Activated CD4-positive, CD25-positive, alpha-beta regulatory T cell treated with anti-CD3 and anti-CD28 coated beads, Interleukin-2, amount 50 U/mL, for 16 hours (primary cell): ENCODE measurements around the gene CCDC8.
"Not testable (repeated sequence)": the region's sequence is repeated elsewhere in the genome, so short reads cannot be mapped to it uniquely, and the experiment has no call there.

Source experiments
- DNase-seq: peaks from one replicate; pipeline ENCODE4 v3.0.0-alpha.2; 2020; ENCODE audit warnings: low read depth, low spot score

The CCDC8 gene

DNA sequence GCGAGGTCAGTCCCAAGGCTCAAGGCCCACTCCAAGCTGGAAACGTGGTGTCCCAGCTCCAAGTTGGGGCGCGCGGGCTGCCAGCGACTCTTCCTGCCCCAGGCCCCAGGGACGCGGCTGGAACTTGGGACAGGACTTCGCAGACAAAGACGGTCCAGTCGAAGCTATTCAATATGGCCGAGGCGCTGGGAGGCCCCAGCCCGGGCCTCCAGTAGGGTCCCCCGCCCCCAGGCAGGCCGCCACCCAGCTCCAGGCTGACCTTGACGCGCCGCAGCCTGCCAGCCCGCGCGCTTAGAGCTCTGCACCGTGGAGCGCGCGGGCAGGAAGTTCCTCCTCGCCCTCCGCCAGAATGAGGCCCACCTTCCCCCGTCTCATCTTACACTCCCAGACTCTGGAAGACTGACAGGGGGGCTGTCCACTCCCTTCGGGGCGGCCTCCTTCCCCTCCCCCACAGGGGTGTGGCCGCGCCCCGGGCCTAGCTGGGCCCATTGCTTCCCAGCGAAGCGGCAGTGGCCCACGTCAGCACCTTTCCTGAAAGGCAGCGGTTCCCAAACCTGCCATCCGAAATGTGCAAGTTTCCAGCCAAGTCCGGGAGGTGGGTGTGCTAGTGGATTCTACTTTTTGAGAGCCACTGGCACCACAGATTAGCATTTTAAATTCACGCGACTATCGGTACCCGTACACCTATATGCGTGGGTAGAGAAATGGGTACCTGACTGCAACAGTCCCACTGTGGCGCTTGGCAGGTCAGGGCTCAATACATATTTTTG lies at the start of gene CCDC8:
Gene CCDC8, minus strand, starts transcription at position 303 of the 770 bp plus-strand sequence. CDS start 754 bp downstream, outside the sequence.
- no peak for DNase-seq

- DNase-seq: no peak
Measured at GRCh38 chr19:46461537-46461936, 48.2 kb upstream of the CCDC8 start.

GRCh38 chr19:46460981-46461380 lies 47.6 kb upstream of the CCDC8 start:
- DNase-seq: no peak

DNA sequence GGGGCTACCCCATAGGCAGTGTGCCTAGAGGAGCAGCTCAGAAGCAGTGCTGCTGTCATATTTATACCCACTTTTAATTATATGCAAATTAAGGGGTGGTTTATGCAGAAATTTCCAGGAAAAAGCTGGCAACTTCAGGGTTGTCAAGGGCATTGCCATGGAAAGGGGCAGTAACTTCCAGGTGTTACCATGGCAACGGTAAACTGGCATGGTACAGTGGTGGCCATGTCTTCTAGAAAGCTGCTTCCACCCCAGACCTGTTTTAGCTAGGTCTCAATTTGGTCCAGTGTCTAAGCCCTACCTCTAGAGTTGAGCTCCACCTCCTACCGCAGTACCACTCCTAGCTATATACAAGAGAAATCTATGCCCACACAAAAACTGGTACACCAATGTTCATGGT lies 46.7 kb upstream of the CCDC8 start:
- no peak for DNase-seq

- DNase-seq: no peak
Measured at GRCh38 chr19:46456930-46457329, 43.6 kb upstream of the CCDC8 start.

DNA sequence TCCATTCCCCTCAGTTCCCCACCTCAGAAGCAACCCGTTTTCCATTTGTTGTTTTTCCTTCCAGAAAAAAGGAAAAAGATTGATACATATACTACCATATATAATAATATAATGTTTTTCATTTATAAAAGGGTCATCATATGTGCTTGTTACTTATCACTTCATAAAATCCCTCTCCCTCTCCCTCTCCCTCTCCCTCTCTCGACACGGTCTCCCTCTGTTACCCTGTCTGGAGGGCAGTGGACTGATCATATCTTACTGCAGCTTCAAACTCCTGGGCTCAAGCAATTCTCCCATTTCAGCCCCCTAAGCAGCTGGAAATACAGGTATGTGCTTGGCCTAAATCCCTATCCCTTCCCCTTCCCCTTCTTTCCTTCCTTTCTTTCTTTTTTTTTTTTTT lies 40.9 kb upstream of the CCDC8 start:
- DNase-seq: no peak

- no peak for DNase-seq
Measured at GRCh38 chr19:46453661-46454060, 40.3 kb upstream of the CCDC8 start.

GRCh38 chr19:46452186-46452585 lies 38.8 kb upstream of the CCDC8 start:
- no peak for DNase-seq

DNA sequence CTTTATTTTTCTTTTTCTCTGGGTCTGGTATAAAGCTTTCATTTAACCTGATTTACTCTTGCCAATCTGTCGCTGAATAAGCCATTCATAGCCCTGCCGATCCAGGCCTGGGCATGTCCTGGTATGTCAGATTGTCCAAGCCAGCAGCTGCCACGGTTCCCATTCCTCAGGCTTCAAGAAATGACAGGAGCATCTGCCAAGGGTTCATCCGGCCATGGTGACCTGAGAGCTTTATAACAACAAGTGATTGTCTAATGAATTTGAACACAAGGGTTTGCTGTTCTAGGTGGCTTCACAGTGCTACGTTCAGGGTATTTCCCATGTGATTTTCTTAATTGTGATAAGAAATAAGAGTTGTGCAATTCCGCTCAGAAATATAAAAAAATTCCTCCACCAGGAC lies 38.0 kb upstream of the CCDC8 start:
- DNase-seq: no peak

DNA sequence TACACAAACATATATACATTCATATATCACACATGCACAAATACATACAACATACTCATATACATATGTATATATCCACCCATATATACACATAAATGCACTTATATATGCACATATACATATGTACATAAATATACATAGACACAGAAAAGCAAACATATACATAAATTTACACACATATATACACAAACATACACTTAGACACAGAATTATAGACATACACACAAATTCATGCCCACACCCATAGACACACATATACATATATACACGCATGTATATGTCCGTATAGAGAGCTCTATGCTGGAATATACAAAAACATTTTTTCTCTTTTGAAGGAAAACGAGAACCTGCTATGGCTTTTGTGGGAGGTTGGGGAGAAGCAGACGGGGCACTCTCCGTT lies 37.4 kb upstream of the CCDC8 start:
- no peak for DNase-seq

GRCh38 chr19:46449228-46449627 lies 35.9 kb upstream of the CCDC8 start:
- no peak for DNase-seq

DNA sequence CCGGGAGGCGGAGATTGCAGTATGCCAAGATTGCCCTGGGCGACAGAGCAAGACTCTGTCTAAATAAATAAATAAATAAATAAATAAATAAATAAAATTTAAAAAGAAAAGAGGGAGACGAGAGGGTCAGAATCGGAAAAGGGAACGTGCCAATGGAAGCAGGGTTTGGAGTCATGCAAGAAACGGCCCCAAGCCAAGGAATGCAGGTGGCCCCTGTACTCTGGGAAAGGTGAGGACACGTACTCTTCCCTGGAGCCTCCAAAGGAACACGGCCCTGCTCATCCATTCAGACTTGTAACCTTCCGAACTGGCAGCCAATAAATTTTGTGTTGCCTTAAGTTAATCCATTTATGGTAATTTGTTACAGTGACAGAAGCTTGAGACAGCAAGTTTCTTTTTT lies 35.2 kb upstream of the CCDC8 start:
- no peak for DNase-seq

DNA sequence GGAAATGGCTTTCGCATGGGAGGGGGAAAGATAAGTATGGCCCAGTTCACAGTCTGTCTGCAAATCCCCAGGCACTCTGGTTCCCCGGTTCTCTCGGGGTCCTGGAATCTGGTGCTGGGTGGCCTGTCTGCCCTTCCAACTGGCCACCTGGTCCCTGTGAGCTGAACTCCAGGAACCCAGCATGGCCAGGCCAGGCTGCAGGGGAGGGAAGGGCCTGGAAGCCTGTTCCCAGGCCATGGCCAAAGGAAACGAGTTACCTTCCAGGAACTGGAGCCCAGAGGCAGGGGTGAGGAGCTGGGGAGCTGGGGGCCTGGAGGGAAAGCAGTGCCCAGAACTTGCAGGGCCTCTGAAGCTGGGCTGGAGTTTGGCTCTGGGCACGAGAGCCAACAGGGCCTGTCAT lies 34.5 kb upstream of the CCDC8 start:
- no peak for DNase-seq

DNA sequence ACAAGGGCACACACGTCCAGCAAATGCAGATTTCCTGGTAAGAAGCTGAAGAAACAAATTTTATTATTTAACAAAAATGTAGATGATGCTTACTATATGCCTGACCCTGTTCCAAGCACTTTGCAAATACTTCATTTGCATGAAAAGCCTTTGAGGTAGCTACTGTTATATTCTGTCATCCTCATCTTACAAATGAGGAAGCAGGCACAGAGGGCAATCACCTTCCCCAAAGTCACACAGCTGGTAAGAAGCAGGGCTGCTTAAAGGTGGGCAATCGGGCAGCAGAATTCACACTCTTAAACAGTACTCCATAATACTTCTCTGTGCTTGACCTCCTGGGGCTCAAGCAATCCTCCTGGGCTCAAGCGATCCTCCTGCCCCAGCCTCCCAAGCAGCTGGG lies 33.6 kb upstream of the CCDC8 start:
- DNase-seq: no peak

- DNase-seq: no peak
Measured at GRCh38 chr19:46446021-46446420, 32.7 kb upstream of the CCDC8 start.

- DNase-seq: no peak
Measured at GRCh38 chr19:46442808-46443450, 29.6 kb upstream of the CCDC8 start.

DNA sequence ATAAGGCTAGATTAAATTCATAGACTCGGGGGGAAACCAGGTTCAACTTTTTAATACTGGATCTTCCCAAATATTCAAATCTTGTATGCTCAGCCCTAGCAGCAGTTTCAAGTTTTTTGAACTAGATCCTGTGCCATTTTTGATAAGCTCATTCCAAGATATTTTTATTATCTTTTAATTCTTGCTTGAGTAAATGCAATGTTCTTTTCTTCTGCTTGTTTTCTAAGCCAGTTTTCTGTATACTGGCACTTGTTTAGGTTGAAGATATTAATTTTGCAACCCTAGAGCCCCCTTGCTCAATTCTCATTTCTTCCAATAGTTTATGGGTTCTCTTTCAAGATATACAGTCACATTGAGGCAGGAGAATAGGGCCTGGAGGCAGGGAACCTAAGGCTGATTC lies 28.5 kb upstream of the CCDC8 start:
- no peak for DNase-seq

DNA sequence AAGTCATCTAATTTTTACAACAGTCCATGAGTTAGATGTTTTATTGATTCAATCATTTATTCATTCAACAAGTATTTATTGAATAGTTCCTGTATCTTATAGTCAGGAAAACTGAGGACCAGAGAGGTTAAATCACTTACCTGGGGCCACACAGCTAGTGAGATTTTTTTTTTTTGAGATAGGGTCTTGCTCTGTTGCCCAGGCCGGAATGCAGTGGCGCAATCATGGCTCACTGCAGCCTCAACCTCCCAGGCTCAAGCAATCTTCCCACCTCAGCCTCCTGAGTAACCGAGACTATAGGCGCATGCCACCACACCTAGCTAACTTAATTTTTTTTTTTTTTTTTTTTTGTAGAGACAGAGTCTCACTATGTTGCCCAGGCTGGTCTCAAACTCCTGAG lies 22.3 kb upstream of the CCDC8 start:
- DNase-seq: not testable (repeated sequence)

DNA sequence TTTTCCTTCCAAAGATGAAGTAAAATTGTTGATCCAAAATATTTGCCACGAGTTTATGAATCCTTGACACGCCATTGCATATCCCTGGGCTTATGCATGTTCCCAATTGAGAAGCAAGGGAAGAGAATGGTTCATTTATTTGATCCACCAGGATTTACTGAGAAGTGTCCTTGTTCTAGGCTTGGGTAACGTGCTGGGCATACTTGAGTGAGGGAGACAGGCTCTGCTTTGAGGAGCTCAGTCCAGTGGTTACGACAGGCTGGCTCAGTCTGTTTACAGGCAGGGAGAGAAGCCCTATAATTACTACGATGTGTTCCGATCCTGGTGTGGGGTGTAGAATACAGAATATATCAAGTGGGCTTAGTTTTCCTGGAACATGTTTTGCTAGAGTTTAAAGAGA lies 21.6 kb upstream of the CCDC8 start:
- DNase-seq: no peak

DNA sequence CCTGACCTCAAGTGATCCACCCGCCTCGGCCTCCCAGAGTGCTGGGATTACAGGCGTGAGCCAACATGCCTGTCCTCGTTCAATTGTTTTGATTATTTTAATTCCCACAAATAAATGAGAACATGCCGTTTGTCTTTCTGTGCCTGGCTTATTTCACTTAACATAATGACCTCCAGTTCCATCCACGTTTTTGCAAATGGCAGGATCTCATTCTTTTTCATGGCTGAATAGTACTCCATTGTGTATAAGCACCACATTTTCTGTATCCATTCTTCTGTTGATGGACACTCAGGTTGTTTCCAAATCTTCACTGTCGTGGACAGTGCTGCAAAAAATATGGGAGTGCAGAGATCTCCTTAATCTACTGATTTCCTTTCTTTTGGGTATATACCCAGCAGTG lies 20.1 kb upstream of the CCDC8 start:
- not testable (repeated sequence) for DNase-seq

- no peak for DNase-seq
Measured at GRCh38 chr19:46431824-46432223, 18.5 kb upstream of the CCDC8 start.

GRCh38 chr19:46429999-46430398 lies 16.6 kb upstream of the CCDC8 start:
- no peak for DNase-seq
